Measurements from ENCODE around the gene ESRP2. TPM values are rescaled to one million over a fixed set of nuclear protein-coding genes. Genes with fewer than 3 reads are reported as not detected.

The ESRP2 gene
- total RNA-seq, 1 donor = 0.86 TPM

- H3K4me3 ChIP-seq (ENCODE audit: low read depth, low read length) = no peak overlapping the region
- no peak for DNase-seq (ENCODE audit: low read depth)
- no peak for TF ChIP-seq CTCF (IDR thresholded peaks at IDR 0.05; ENCODE audit: insufficient read depth, low read depth, low read length)
Observed at GRCh38 chr16:68223072-68223471, 12.9 kb downstream of the ESRP2 start.

GRCh38 chr16:68219725-68220351 lies 16.1 kb downstream of the ESRP2 start:
- H3K4me3 ChIP-seq (ENCODE audit: low read depth, low read length) = no peak overlapping the region
- TF ChIP-seq CTCF (IDR thresholded peaks at IDR 0.05; ENCODE audit: insufficient read depth, low read depth, low read length) = no peak
- DNase-seq (ENCODE audit: low read depth) = no peak

- TF ChIP-seq CTCF (IDR thresholded peaks at IDR 0.05; ENCODE audit: insufficient read depth, low read depth, low read length) = no peak
- no peak for DNase-seq (ENCODE audit: low read depth)
- no peak overlapping the region for H3K4me3 ChIP-seq (ENCODE audit: low read depth, low read length)
Observed at GRCh38 chr16:68217506-68217905, 18.4 kb downstream of the ESRP2 start.

- no peak for DNase-seq (ENCODE audit: low read depth)
- H3K4me3 ChIP-seq (ENCODE audit: low read depth, low read length) = no peak overlapping the region
- no peak for TF ChIP-seq CTCF (IDR thresholded peaks at IDR 0.05; ENCODE audit: insufficient read depth, low read depth, low read length)
Observed at GRCh38 chr16:68216240-68216639, 19.7 kb downstream of the ESRP2 start.

GRCh38 chr16:68215302-68215701 lies 20.6 kb downstream of the ESRP2 start:
- H3K4me3 ChIP-seq (ENCODE audit: low read depth, low read length) = no peak overlapping the region
- DNase-seq (ENCODE audit: low read depth) = no peak
- no peak for TF ChIP-seq CTCF (IDR thresholded peaks at IDR 0.05; ENCODE audit: insufficient read depth, low read depth, low read length)

- TF ChIP-seq CTCF (IDR thresholded peaks at IDR 0.05; ENCODE audit: insufficient read depth, low read depth, low read length) = no peak
- H3K4me3 ChIP-seq (ENCODE audit: low read depth, low read length) = no peak overlapping the region
- DNase-seq (ENCODE audit: low read depth) = no peak
Observed at GRCh38 chr16:68214726-68215125, 21.2 kb downstream of the ESRP2 start.

- H3K4me3 ChIP-seq (ENCODE audit: low read depth, low read length) = no peak overlapping the region
- no peak for DNase-seq (ENCODE audit: low read depth)
- TF ChIP-seq CTCF (IDR thresholded peaks at IDR 0.05; ENCODE audit: insufficient read depth, low read depth, low read length) = no peak
Observed at GRCh38 chr16:68206245-68206644, 29.7 kb downstream of the ESRP2 start.
